Progenitor cell of endocrine pancreas (in vitro differentiated cells): ENCODE measurements around the gene ITGAE. TPM values are rescaled to one million over a fixed set of nuclear protein-coding genes. Genes with fewer than 3 reads are reported as not detected.

Experiments
- DNase-seq: peaks from one replicate; pipeline ENCODE4 v3.0.0; 2021; ENCODE audit warnings: low spot score; ENCODE audit not compliant: unreplicated experiment
- H3K27ac Mint-ChIP-seq: 2 replicates; pipeline ENCODE4 v1.8.0; 2021; ENCODE audit warnings: mild to moderate bottlenecking, moderate library complexity, mixed read lengths
- H3K27me3 Mint-ChIP-seq: 2 replicates; pipeline ENCODE4 v1.8.0; 2021; ENCODE audit warnings: mixed read lengths
- H3K36me3 Mint-ChIP-seq: 2 replicates; pipeline ENCODE4 v1.8.0; 2022; ENCODE audit warnings: mixed read lengths; ENCODE audit not compliant: insufficient read depth
- H3K4me1 Mint-ChIP-seq: 2 replicates; pipeline ENCODE4 v1.8.0; 2021; ENCODE audit warnings: low read depth, mixed read lengths
- H3K4me3 Mint-ChIP-seq: 2 replicates; pipeline ENCODE4 v1.8.0; 2021; ENCODE audit warnings: low read depth, mild to moderate bottlenecking, moderate library complexity, mixed read lengths
- H3K9me3 Mint-ChIP-seq: 2 replicates; pipeline ENCODE4 v1.8.0; 2021; ENCODE audit warnings: low read depth, mixed read lengths
- total RNA-seq: library from RNA; stranded (reverse); gene quantifications from 2 replicates; pipeline ENCODE4 v1.2.1, GENCODE V29; 2021
- TF ChIP-seq, protein P1 (sequence below): fragments of 200-600 bp; sonication (generic); IDR thresholded peaks from one replicate; pipeline ENCODE4 v1.5.0; 2021; ENCODE audit warnings: antibody characterized with exemption, mild to moderate bottlenecking; ENCODE audit not compliant: unreplicated experiment

The ITGAE gene
- total RNA-seq, 1 donor from 2014 or later = 29.0 TPM

DNA sequence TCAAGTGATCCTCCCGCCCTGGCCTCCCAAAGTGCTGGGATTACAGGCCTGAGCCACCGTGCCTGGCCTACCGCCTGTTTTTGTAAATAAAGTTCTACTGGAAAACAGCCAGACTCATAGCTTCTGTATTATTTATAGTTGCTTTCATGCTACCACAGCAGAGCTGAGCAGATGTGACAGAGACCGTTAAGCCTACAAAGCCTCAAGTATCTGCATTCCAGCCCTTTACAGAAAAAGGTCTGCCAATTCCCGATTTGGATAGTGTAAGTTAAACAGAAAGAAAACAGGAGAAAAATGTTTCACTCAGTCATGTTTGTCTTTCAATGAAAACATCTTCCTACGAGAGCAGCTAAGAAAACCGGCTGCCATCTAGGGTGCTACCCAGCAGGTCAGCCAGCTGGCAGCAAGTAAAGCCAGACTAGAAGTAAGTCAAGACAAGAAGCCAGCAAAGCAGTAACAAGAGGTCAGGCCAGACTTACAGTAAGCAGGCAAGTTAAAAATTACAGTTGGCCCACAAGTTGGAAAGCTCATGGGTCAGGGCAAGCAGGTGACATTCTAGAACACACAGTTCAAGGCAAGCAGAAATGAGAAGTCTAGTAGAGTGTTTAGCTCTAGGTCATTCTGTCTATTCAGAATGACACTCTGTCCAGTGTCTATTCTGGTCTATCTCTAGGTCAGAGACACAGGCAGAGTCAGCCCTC, 27.3 kb upstream of the ITGAE start:
- Mint-ChIP-seq H3K36me3 (peaks cover 13% of the 10 kb centered on the region), H3K27ac (no peak overlapping the region)
- TF ChIP-seq, protein P1, sequence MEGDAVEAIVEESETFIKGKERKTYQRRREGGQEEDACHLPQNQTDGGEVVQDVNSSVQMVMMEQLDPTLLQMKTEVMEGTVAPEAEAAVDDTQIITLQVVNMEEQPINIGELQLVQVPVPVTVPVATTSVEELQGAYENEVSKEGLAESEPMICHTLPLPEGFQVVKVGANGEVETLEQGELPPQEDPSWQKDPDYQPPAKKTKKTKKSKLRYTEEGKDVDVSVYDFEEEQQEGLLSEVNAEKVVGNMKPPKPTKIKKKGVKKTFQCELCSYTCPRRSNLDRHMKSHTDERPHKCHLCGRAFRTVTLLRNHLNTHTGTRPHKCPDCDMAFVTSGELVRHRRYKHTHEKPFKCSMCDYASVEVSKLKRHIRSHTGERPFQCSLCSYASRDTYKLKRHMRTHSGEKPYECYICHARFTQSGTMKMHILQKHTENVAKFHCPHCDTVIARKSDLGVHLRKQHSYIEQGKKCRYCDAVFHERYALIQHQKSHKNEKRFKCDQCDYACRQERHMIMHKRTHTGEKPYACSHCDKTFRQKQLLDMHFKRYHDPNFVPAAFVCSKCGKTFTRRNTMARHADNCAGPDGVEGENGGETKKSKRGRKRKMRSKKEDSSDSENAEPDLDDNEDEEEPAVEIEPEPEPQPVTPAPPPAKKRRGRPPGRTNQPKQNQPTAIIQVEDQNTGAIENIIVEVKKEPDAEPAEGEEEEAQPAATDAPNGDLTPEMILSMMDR = no peak

DNA sequence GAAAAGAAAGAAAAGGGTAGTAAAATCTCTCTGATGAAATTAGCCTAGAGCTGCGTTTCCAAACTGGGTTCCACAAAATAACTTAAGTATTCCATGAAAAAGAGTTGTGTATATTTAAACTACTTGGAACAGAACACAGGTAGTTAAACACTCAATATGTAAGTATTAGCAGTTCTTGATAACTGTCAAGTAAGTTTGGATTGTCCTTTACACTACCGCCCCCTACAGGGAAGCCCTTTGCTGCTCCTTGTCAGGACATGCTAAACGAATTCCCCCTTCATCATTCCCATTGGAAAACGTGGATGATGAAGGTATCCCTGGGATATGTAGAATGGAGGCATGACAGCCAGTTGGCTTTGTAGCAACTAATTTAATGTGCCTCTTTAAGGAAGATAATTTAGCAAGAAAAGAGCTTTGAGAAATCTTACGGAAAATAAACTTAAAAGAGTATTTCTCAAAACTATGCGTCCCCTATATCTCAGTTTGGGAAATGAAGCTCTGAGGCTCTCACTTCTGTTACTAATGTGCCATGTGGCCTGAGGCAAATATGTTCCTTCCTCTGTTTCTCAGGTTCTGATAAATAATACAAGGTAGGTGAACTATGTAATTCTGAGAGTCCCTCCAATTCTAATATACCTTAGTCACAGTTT, 26.3 kb upstream of the ITGAE start:
- H3K36me3 Mint-ChIP-seq = peaks cover 12% of the 10 kb centered on the region
- TF ChIP-seq, protein P1 = peak; percentile 68

More for the DNA sequence above, 27.3 kb upstream of the ITGAE start:
- no peak overlapping the region for H3K4me3 Mint-ChIP-seq
- no peaks in the 10 kb centered on the region for H3K27me3 Mint-ChIP-seq
- no peak for DNase-seq
- no peaks in the 10 kb centered on the region for H3K9me3 Mint-ChIP-seq
- H3K4me1 Mint-ChIP-seq = no peaks in the 10 kb centered on the region

GRCh38 chr17:3826191-3826590, 25.2 kb upstream of the ITGAE start:
- no peak for DNase-seq
- no peaks in the 10 kb centered on the region for H3K27me3 Mint-ChIP-seq
- TF ChIP-seq, protein P1 = no peak
- no peaks in the 10 kb centered on the region for H3K9me3 Mint-ChIP-seq
- no peak overlapping the region for H3K4me3 Mint-ChIP-seq
- H3K36me3 Mint-ChIP-seq = peaks cover 17% of the 10 kb centered on the region
- H3K27ac Mint-ChIP-seq = no peak overlapping the region
- H3K4me1 Mint-ChIP-seq = no peaks in the 10 kb centered on the region

More for the DNA sequence above, 26.3 kb upstream of the ITGAE start:
- Mint-ChIP-seq H3K4me3 (no peak overlapping the region), H3K27ac (no peak overlapping the region), H3K4me1 (no peaks in the 10 kb centered on the region), H3K9me3 (no peaks in the 10 kb centered on the region), H3K27me3 (no peaks in the 10 kb centered on the region)
- DNase-seq = peak; percentile 32

GRCh38 chr17:3821101-3821500, 20.1 kb upstream of the ITGAE start:
- TF ChIP-seq, protein P1 = no peak
- no peaks in the 10 kb centered on the region for H3K4me1 Mint-ChIP-seq
- no peaks in the 10 kb centered on the region for H3K9me3 Mint-ChIP-seq
- H3K27me3 Mint-ChIP-seq = no peaks in the 10 kb centered on the region
- H3K4me3 Mint-ChIP-seq = no peak overlapping the region
- no peak overlapping the region for H3K27ac Mint-ChIP-seq
- peaks cover 23% of the 10 kb centered on the region for H3K36me3 Mint-ChIP-seq
- DNase-seq = no peak

DNA sequence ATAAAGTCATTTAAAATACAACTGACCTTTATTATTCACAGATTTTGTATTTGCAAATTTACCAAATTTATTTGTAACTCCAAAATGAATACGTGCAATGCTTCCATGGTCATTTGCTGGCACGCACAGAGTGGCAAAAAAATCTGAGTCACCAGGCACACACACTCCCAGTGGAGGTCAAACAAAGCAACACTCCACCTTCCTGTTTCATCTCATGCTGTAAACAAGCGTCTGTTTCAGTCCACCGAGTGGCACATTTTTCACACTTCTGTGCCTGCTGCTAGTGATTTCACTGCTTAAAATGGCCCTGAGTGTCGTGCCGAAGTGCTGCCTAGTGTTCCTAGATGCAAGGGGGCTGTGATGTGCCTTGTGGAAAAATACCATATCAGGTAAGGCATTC, 17.8 kb upstream of the ITGAE start:
- no peaks in the 10 kb centered on the region for H3K27me3 Mint-ChIP-seq
- no peak overlapping the region for H3K27ac Mint-ChIP-seq
- no peaks in the 10 kb centered on the region for H3K4me1 Mint-ChIP-seq
- peaks cover 31% of the 10 kb centered on the region for H3K36me3 Mint-ChIP-seq
- no peak overlapping the region for H3K4me3 Mint-ChIP-seq
- DNase-seq = no peak
- no peaks in the 10 kb centered on the region for H3K9me3 Mint-ChIP-seq
- TF ChIP-seq, protein P1 = no peak
